Effector CD8-positive, alpha-beta T cell (primary cell): ENCODE measurements around the gene TMEM127.
A peak's percentile ranks its signal among the peaks of the same experiment; 100 is the strongest.
"Not testable (repeated sequence)": the region's sequence is repeated elsewhere in the genome, so short reads cannot be mapped to it uniquely, and the experiment has no call there.

ENCODE experiments used
- DNase-seq: peaks from one replicate; lab custom pipeline; 2025; lab: John Stamatoyannopoulos, UW

Gene TMEM127

GRCh38 chr2:96240341-96241038, 25.3 kb downstream of the TMEM127 start:
- DNase-seq, result no peak

DNA sequence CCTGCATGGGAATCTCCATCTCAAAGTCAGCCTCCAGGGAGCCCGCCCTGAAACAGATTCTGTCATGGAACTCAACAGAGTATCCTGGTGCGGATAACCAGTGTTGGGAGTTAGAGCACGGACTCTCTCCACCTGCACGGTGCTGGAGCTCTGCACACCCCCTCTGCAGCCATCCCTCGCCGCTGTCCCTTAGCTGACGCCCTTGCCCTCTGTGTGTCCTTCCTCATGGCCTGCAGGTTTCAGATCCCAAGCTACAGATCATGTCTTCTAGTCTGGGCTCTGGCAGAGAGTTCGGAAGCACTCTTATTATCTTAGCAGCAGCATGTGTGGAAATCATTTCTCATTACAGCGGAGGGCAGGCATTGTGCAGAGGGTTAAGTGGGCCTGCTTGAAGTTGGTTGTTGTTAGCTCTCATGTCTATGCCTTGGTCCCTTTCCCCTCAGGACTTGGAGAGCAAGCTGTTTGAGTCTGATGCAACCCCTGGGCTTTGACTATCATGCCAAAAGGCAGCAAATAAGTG, 26.0 kb downstream of the TMEM127 start:
- no peak for DNase-seq

DNA sequence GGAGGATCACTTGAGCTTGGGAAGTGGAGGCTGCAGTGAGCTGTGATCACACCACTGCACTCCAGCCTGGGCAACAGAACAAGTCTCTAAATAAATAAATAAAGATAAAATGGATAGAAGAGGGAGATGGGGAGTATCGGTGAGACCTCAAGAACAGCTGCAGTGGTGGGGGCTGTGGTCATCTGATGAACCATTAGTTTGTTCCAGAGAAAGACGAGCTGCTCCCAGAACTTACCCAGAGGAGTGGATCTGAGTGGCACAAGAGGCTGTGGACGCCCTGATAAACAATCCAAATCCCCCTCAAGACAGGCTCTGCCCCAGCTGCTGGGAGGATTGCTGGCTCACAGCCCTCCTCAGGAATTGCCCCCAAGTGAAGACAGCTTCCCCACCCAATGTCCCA, 26.7 kb downstream of the TMEM127 start:
- no peak for DNase-seq

DNA sequence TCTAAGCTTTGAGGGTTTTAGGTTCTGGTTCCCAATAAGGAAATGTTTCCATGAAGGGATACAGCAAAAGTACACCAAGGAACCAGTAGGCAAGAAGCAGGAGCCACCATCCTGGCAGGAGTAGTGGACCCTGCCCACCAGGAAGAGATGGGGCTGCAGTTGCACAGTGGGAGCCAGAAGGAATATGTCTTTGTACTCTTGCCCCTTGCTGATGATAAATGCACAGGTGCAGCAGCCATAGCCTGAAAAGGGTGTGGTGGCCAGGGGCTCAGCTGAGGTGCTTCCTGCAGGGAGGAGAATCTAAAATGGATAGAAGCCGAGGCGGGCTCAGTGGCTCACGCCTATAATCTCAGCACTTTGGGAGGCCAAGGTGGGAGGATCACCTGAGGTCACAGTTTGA, 27.5 kb downstream of the TMEM127 start:
- DNase-seq, result no peak

- DNase-seq, result no peak
Measured at GRCh38 chr2:96236882-96237281, 28.9 kb downstream of the TMEM127 start.

DNA sequence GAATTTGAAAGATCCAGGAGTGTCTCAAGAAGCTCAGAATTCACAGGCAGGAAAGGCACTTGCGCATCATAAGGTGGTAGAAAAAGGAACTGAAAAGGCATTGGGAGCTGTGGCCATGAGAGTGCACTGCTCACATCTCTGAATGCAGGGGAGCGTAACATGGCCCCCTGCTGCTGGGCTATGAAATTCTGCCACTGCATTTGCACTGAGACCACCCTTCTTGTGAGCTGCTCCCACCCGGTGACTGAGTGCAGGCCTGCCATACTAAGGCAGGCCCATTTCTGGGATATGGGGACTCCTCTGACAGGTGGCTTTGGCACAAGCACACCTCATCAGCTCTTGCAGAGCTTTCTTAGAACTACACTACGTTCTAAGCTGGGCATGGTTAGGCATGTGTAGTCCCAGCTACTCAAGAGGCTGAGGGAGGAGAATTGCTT, 31.9 kb downstream of the TMEM127 start:
- no peak for DNase-seq

GRCh38 chr2:96233436-96233835, 32.4 kb downstream of the TMEM127 start:
- no peak for DNase-seq

DNA sequence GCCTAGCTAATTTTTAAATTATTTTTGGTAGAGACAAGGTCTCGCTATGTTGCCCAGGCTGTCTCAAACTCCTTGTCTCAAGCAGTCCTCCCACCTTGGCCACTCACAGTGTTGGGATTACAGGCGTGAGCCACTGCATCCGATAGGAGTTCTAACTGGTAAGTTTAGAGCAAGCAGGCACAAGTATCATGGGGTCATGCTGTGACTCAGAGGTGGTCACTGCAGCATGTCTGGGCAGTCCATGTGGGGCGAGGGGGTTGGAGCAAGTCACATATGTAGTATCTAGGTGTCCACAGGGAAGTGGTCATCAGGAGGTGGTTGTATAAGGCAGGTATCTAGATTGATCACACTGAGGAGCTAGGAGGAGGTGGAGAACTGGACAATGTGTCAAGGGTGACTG, 34.5 kb downstream of the TMEM127 start:
- no peak for DNase-seq

- DNase-seq, result no peak
Measured at GRCh38 chr2:96225016-96225533, 40.7 kb downstream of the TMEM127 start.

DNA sequence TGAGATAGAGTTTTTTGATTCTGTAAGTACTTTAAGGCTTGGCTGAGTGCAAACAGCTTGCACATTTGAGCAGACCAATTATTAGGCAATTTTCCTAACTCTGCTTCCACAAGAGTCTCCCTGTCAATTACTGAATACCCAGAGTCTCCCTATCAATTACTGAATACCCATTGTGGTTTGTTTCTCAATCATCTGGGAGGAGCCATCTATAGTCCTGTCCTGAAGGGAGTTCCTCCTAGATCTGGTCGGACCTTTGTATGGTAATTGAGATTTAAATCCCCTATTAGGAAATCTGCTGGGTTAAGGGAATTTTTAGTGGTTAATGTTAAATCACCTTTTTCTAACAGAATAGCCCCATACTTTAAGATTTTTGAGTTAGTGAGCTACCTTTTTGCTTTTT, 44.7 kb downstream of the TMEM127 start:
- DNase-seq, result not testable (repeated sequence)

DNA sequence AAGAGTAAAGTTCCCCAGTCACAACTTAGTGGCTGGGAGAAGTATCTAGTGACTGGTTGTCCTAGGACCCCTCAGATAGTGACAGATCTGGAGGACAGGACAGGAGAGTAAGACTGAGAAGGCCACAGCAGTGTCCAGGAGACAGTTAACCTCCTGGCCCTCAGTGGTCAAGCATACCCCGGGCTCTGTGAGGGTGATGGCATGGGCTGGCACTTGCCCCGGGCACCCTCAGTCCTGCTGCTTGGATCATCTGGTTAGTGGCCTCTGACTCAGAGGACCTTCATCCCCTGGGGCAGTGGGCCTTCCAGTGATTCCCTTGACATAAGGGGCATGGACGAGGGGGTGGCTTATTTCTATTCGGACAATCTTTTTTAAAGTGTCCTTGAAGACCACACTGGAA, 45.8 kb downstream of the TMEM127 start:
- not testable (repeated sequence) for DNase-seq

- DNase-seq, result no peak
Measured at GRCh38 chr2:96218508-96219131, 47.2 kb downstream of the TMEM127 start.

- no peak for DNase-seq
Measured at GRCh38 chr2:96214554-96214953, 51.2 kb downstream of the TMEM127 start.

- DNase-seq, result no peak
Measured at GRCh38 chr2:96213379-96213778, 52.4 kb downstream of the TMEM127 start.

- DNase-seq, result no peak
Measured at GRCh38 chr2:96212339-96212738, 53.5 kb downstream of the TMEM127 start.

- DNase-seq, result no peak
Measured at GRCh38 chr2:96209729-96210085, 56.1 kb downstream of the TMEM127 start.

- DNase-seq, result no peak
Measured at GRCh38 chr2:96209011-96209728, 56.6 kb downstream of the TMEM127 start.

DNA sequence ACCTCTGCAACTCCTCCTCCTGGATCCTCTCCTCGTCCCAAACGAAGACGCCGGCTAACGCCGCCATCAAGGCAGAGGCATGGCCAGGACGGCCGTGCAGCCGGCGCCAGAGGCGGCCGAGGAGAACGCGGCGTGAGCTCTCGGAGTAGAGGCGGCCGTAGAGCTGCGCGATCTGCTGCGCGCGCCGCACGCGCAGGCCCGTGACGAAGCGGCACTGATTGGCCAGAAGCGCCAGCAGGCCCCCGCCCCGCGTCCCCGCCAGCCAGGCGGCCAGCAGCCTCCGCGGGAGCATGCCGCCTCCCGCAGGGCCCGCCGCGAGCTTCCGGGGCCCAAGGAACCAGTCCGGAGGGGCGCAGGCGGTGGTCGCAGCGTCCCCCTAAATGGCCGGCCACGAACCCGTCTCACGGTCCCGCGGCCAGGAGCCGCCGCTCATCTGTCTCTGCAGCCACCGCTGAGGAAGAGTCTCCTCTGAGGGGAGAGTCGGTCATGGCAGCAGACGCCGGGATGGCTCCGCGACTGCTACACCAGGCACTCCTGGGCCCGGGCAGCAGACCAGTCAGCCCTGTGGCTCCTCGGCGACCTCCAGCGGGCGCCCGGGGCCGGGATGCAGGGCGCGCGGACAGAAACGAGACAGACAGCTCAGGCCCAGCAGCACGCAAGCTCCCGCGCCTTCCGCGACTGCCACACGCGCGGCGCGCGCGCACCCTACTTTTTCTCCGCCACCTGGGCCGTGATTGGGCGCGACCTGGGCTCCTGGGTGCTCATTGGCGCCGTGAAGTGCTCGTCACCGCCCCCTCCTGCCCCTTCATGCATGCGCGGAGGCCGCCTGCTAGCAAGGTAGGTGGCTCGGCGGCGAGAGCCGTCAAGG, 57.4 kb downstream of the TMEM127 start, which contains the start of gene STARD7:
Gene STARD7, minus strand, starts transcription at position 685 of the 868 bp plus-strand sequence. Its CDS starts 393 bp downstream, at position 292.
- peak; percentile 92 for DNase-seq

- DNase-seq, result no peak
Measured at GRCh38 chr2:96207774-96208142, 58.0 kb downstream of the TMEM127 start.

DNA sequence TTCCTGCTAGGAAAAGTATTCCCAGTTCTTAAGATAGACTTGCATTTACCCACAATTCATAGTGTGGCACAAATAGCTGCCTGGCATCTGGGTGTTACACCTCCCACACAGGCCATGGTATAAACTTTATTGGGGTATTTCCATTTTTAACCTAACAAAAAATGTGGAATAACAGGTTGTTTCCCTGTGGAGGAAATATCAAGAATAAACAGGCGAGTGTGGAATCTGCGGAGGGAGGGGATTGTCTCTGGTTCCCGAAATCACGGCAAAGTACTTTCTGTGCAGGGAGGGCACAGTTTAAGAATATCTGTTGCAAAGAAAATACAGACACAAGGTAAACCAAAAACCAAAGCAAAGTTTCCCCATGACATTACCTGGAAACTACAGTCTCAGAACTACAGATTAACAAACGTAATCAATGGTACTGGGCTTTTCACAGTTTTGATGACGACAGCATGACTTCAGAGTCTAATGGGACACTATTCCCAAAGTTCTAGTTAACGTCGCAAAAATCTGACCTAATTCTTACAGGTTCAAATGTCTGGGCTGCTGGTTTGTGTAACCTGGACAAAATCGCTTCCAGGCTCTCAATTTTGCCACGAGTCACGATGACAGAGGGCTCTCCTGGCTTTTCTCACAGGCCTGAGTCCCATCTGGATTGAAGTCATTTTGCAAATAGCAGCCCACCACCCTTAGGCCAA, 58.6 kb downstream of the TMEM127 start:
- no peak for DNase-seq

GRCh38 chr2:96205888-96206287, 59.9 kb downstream of the TMEM127 start:
- DNase-seq, result no peak
